HG02943 (cell line): ENCODE data around the gene C1orf116.
"Not testable (repeated sequence)": the region's sequence is repeated elsewhere in the genome, so short reads cannot be mapped to it uniquely, and the experiment has no call there.

Experiments used
- ATAC-seq: cut with Tn5 transposase; IDR thresholded peaks from one replicate; pipeline ENCODE4 v1.9.1; 2021; ENCODE audit warnings: mild to moderate bottlenecking, low read depth, moderate library complexity; ENCODE audit not compliant: unreplicated experiment

C1orf116 gene

GRCh38 chr1:207060596-207060995 lies 28.0 kb upstream of the C1orf116 start:
- no peak for ATAC-seq

GRCh38 chr1:207059881-207060280 lies 27.3 kb upstream of the C1orf116 start:
- ATAC-seq = no peak

- no peak for ATAC-seq
Observed at GRCh38 chr1:207058878-207059867, 26.6 kb upstream of the C1orf116 start.

- no peak for ATAC-seq
Observed at GRCh38 chr1:207058252-207058651, 25.7 kb upstream of the C1orf116 start.

- no peak for ATAC-seq
Observed at GRCh38 chr1:207056673-207057072, 24.1 kb upstream of the C1orf116 start.

GRCh38 chr1:207055386-207056001 lies 22.9 kb upstream of the C1orf116 start:
- no peak for ATAC-seq

GRCh38 chr1:207054491-207054890 lies 21.9 kb upstream of the C1orf116 start:
- no peak for ATAC-seq

- ATAC-seq = peak; percentile 78
Observed at GRCh38 chr1:207052911-207053769, 20.6 kb upstream of the C1orf116 start, which contains the start of gene PFKFB2. TSS of gene PFKFB2 (plus strand) at chr1:207053275. CDS start at chr1:207054718, 1,443 bp downstream.

GRCh38 chr1:207051191-207051943 lies 18.8 kb upstream of the C1orf116 start, which contains the start of gene YOD1:
TSS of gene YOD1 (minus strand) at chr1:207051208. CDS start at chr1:207051030, 178 bp downstream.
- no peak for ATAC-seq

- no peak for ATAC-seq
Observed at GRCh38 chr1:207050480-207051190, 18.1 kb upstream of the C1orf116 start.

- no peak for ATAC-seq
Observed at GRCh38 chr1:207049974-207050391, 17.4 kb upstream of the C1orf116 start.

GRCh38 chr1:207049514-207049913 lies 17.0 kb upstream of the C1orf116 start:
- no peak for ATAC-seq

- no peak for ATAC-seq
Observed at GRCh38 chr1:207049054-207049453, 16.5 kb upstream of the C1orf116 start.

- no peak for ATAC-seq
Observed at GRCh38 chr1:207048041-207048440, 15.5 kb upstream of the C1orf116 start.

GRCh38 chr1:207047505-207047904 lies 14.9 kb upstream of the C1orf116 start:
- no peak for ATAC-seq

GRCh38 chr1:207045453-207045852 lies 12.9 kb upstream of the C1orf116 start:
- no peak for ATAC-seq

- ATAC-seq = not testable (repeated sequence)
Observed at GRCh38 chr1:207041397-207041796, 8.8 kb upstream of the C1orf116 start.

- no peak for ATAC-seq
Observed at GRCh38 chr1:207040181-207040533, 7.6 kb upstream of the C1orf116 start.
